K562 (cell line): ENCODE data around the gene FUNDC1. TPM values are rescaled to one million over a fixed set of nuclear protein-coding genes. Genes with fewer than 3 reads are reported as not detected.

ENCODE experiments used
- BHLHE40 ChIP-seq: IDR thresholded peaks from 2 replicates; pipeline ENCODE4 v1.6.1; 2011; ENCODE audit warnings: low read length, improper control_type of control experiment
- CBFA2T3 ChIP-seq: fragments of 450-650 bp; IDR thresholded peaks from 2 replicates; pipeline ENCODE4 v1.6.1; 2017
- CREM ChIP-seq: IDR thresholded peaks from 2 replicates; pipeline ENCODE4 v1.6.1; 2014; ENCODE audit warnings: antibody characterized with exemption, low read depth
- EP400 ChIP-seq: fragments of 450-650 bp; IDR thresholded peaks from 2 replicates; pipeline ENCODE4 v1.6.1; 2017; ENCODE audit warnings: antibody characterized with exemption, mild to moderate bottlenecking, moderate library complexity
- HMBOX1 ChIP-seq: sonication (generic); IDR thresholded peaks from 2 replicates; pipeline ENCODE4 v1.6.1; 2016
- ILK ChIP-seq: fragments of 450-650 bp; IDR thresholded peaks from 2 replicates; pipeline ENCODE4 v1.6.1; 2016; ENCODE audit warnings: missing genetic modification characterization, low read depth, mild to moderate bottlenecking, missing compliant biosample characterization, moderate library complexity, borderline replicate concordance
- NFXL1 ChIP-seq: fragments of 450-650 bp; formaldehyde crosslinking; IDR thresholded peaks from 2 replicates; pipeline ENCODE4 v1.4.0; 2021; ENCODE audit warnings: mild to moderate bottlenecking
- NONO ChIP-seq, 2 experiments: fragments of 200-400 bp in 1 of 2; fragments of 450-650 bp in 1 of 2; formaldehyde crosslinking in 1 of 2; IDR thresholded peaks; 2 replicates each; pipeline ENCODE4 v1.6.1; 2017; ENCODE audit warnings: low read depth in 2 of 2, mild to moderate bottlenecking in 2 of 2, moderate library complexity in 2 of 2, low read length in 1 of 2
- RBM17 ChIP-seq: fragments of 200-400 bp; formaldehyde crosslinking; IDR thresholded peaks from 2 replicates; pipeline ENCODE4 v1.6.1; 2017; ENCODE audit warnings: low read depth, mild to moderate bottlenecking, low read length, borderline replicate concordance
- RBM22 ChIP-seq: fragments of 200-400 bp; formaldehyde crosslinking; IDR thresholded peaks from 2 replicates; pipeline ENCODE4 v1.6.1; 2018; ENCODE audit warnings: low read length, low read depth; ENCODE audit not compliant: poor library complexity, severe bottlenecking
- RNF219 ChIP-seq: fragments of 250-450 bp; sonication (Bioruptor Pico); IDR thresholded peaks from 2 replicates; pipeline ENCODE4 v1.5.0; 2022; ENCODE audit warnings: mild to moderate bottlenecking
- SNIP1 ChIP-seq: fragments of 450-650 bp; IDR thresholded peaks from 2 replicates; pipeline ENCODE4 v1.7.1; 2017; ENCODE audit warnings: low read depth, mild to moderate bottlenecking
- ZNF318 ChIP-seq, 2 experiments: fragments of 450-650 bp; IDR thresholded peaks; 2 replicates each; pipeline ENCODE4 v1.6.1; 2016; ENCODE audit warnings: mild to moderate bottlenecking in 2 of 2, borderline replicate concordance in 1 of 2, low read depth in 1 of 2, moderate library complexity in 1 of 2
- ZNF589 ChIP-seq: fragments of 200-800 bp; sonication (Bioruptor generic); IDR thresholded peaks from 2 replicates; pipeline ENCODE4 v1.6.1; 2016; ENCODE audit warnings: low read depth, missing genetic modification characterization, missing compliant biosample characterization
- ZNF77 ChIP-seq: fragments of 250-450 bp; sonication (Bioruptor Pico); IDR thresholded peaks from 2 replicates; pipeline ENCODE4 v1.5.0; 2020
- polyA plus RNA-seq, 8 experiments: library from polyadenylated mRNA; depleted of rRNA in 4 of 8; stranded (reverse) in 5 of 8; unstranded in 3 of 8; fragments of >200 nt; fragmentation: Nextera tagmentation in 2 of 8; fragmentation: Illumina TruSeq in 1 of 8; extraction: Ambion mirVana in 2 of 8; extraction: Trizol in 1 of 8; gene quantifications; 2 replicates each; pipeline versions ENCODE4 v1.2.1 to v1.2.3, GENCODE V29; 2011 to 2014; ENCODE audit warnings: inconsistent platforms in 1 of 8, missing spikeins in 1 of 8
- total RNA-seq, 7 experiments: library from RNA; depleted of rRNA in 6 of 7; stranded (reverse); fragments of >200 nt in 6 of 7; fragmentation: Illumina TruSeq in 2 of 7; extraction: Trizol in 2 of 7; gene quantifications; 2 replicates each; pipeline versions ENCODE4 v1.2.1 to v1.2.3, GENCODE V29; 2011 to 2021; ENCODE audit warnings: low replicate concordance in 1 of 7
- TF ChIP-seq, protein P1 (sequence below): fragments of 200-800 bp; sonication (Bioruptor generic); IDR thresholded peaks from 2 replicates; pipeline ENCODE4 v1.6.1; 2017; ENCODE audit warnings: missing genetic modification characterization, missing compliant biosample characterization

FUNDC1 gene
- total and polyA plus RNA-seq, 9 of the 15 experiments (the other 6 are each of a cell fraction or from before 2014, with no cell fraction given), result 15.6 to 59.1 (median 29.3) TPM

DNA sequence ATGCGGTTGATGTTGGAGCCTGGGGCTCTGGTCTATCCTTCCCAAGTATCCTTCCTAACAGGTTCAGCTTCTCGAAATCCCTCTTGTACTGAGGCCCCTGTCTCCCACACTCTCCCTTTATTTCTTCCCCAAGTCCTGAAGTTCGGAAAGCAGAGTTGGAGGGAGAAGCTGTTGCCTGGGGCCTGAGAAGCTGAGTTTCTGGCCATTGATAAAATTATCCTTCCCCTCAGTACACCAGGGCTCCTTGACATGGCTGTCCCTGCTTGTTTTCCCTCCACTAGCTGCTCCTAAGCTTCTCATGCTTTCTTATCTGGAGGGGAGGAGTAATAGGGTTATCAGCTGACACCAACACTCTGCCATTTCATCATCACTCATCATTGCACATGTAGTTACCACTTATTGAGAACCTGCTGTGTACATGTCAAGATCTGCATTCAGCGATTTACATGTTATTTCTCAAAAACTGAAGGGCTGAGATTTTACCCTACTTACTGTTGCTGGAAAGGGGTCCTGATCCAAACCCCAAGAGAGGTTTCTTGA is 58.0 kb downstream of the FUNDC1 start (continued):
- TF ChIP-seq, protein P1, sequence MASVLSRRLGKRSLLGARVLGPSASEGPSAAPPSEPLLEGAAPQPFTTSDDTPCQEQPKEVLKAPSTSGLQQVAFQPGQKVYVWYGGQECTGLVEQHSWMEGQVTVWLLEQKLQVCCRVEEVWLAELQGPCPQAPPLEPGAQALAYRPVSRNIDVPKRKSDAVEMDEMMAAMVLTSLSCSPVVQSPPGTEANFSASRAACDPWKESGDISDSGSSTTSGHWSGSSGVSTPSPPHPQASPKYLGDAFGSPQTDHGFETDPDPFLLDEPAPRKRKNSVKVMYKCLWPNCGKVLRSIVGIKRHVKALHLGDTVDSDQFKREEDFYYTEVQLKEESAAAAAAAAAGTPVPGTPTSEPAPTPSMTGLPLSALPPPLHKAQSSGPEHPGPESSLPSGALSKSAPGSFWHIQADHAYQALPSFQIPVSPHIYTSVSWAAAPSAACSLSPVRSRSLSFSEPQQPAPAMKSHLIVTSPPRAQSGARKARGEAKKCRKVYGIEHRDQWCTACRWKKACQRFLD (CRISPR knock-in tag), result no peak
- no peak for TF ChIP-seq ILK (tag)
- no peak for TF ChIP-seq ZNF589 (CRISPR knock-in tag)
- TF ChIP-seq NONO (IDR thresholded peaks at IDR 0.05; ENCODE audit: low read depth in 2 of 2, low read length in 1 of 2), result no peak
- no peak for TF ChIP-seq SNIP1
- no peak for TF ChIP-seq RBM22
- peak; percentile 70 for TF ChIP-seq EP400
- TF ChIP-seq RNF219, result no peak
- peak; percentile 76 for TF ChIP-seq BHLHE40
- peak in 1 of 2 experiments; percentile 62; a peak in 2 of 4 replicates for TF ChIP-seq ZNF318 (IDR thresholded peaks at IDR 0.05; ENCODE audit: borderline replicate concordance in 1 of 2, low read depth in 1 of 2)
- no peak for TF ChIP-seq HMBOX1
- peak; percentile 57 for TF ChIP-seq CREM
- peak; percentile 71 for TF ChIP-seq CBFA2T3
- TF ChIP-seq ZNF77 (CRISPR knock-in tag), result no peak
- TF ChIP-seq RBM17, result no peak
- no peak for TF ChIP-seq NFXL1
